Measurements from ENCODE around the gene IL12RB1.
A peak's percentile ranks its signal among the peaks of the same experiment; 100 is the strongest.

IL12RB1 gene

DNA sequence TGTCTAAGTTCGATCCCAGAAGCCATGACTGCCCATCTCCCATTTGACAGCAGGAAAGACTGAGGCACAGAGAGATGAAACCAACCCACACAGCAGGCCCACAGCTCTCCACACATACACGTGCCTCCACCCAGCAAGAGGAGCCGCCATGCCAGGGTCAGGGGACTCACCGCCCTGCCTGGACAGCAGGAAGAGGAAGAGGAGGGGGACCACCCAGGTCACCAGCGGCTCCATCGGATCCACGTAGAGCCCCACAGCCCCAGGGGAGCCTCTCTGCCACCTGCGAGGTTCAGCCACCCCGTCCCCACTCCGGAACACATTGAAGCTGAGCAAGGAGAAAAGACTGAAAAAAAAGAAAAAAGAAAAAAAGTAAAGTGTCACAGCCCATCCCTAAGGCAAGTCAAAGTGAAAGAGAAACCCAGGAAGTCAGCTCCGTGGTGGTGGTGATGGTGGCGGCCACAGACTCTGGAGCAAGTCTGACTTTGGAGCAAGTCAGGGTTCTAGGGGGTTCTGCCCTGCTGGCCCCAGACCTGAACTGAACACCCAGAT is at the start of gene IL12RB1:
Gene IL12RB1 (minus strand): TSS at position 345 of the 549 bp plus-strand sequence. CDS start 111 bp downstream, at position 234.
- H3K27ac ChIP-seq: no peak within 1 kb of the TSS
- TF ChIP-seq ZFX (IDR thresholded peaks at IDR 0.05; ENCODE audit: borderline replicate concordance): no peak
- TF ChIP-seq, protein P1, sequence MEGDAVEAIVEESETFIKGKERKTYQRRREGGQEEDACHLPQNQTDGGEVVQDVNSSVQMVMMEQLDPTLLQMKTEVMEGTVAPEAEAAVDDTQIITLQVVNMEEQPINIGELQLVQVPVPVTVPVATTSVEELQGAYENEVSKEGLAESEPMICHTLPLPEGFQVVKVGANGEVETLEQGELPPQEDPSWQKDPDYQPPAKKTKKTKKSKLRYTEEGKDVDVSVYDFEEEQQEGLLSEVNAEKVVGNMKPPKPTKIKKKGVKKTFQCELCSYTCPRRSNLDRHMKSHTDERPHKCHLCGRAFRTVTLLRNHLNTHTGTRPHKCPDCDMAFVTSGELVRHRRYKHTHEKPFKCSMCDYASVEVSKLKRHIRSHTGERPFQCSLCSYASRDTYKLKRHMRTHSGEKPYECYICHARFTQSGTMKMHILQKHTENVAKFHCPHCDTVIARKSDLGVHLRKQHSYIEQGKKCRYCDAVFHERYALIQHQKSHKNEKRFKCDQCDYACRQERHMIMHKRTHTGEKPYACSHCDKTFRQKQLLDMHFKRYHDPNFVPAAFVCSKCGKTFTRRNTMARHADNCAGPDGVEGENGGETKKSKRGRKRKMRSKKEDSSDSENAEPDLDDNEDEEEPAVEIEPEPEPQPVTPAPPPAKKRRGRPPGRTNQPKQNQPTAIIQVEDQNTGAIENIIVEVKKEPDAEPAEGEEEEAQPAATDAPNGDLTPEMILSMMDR (IDR thresholded peaks at IDR 0.05): no peak

DNA sequence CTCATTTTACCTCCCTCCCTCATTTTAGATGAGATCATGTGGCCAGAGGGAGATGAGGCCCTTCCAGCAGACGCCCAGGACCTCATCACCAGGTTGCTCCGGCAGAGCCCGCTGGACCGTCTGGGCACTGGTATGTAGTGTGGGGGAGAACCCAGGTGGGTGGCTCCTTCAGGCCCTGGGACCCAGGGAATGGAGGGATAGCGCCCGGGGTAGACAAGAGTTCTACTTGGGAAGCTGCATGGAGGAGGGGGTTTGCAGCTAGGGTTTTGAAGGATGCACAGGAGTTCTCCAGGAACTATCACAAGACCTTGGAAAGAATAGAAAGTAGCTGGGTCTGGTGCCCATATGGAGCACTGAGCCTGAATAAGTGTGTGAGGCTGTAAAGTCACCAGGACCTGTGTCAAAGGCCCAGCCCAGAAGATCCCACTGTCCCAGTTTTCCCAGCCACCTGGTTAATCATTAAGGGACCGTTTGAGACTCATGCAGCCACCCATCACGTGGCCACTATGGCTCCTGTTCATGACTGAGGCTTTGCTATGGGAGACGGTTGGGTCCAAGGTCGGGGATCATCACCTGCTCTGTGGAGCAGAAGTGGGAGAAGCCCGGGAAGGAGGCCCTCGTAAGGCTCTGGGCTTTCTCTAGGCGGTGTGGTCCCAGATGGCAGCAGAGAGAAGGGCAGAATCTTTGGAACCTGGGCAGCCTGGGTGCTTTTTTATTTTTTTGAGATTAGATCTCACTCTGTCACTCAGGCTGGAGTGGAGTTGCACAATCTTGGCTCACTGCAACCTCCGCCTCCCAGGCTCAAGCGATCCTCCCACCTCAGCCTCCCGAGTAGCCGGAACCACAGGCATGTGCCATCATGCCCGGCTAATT is 49.2 kb upstream of the IL12RB1 start:
- TF ChIP-seq, protein P1 (IDR thresholded peaks at IDR 0.05): no peak
- TF ChIP-seq ZFX (IDR thresholded peaks at IDR 0.05; ENCODE audit: borderline replicate concordance): no peak
- H3K27ac ChIP-seq: peak overlapping the region; percentile 91

DNA sequence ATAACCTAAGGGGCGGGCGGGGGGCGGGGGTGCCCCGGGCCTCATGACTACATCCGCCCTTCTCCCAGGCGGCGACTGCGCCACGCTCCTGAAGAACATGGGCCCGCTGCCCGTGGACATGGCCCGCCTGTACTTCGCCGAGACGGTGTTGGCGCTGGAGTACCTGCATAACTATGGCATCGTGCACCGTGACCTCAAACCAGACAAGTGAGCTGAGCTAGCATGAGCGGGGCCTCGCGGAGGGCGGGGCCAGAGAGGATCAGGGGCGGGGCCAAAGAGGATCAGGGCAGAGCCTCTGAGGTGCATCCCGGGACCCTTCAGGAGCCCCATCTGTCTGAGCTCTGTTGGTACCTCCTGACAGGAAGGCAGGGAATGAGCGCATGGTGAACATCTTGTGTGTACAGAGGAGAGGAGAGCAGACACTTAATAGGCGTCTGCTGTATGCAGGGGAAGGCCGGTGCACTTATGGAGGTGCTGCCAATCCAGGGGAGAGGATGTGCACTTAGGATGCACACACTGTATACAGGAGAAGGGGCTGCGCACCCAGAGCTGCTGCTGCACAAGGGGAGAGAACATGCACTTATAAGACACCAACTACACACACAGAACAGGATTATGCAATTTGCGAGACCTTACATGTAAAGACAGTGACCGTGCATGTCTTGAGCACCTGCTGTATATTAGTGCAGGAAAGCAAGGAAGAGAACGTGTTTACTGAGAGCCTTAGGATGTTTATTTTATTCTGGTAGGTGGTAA is 45.3 kb upstream of the IL12RB1 start:
- no peak overlapping the region for H3K27ac ChIP-seq
- TF ChIP-seq ZFX (IDR thresholded peaks at IDR 0.05; ENCODE audit: borderline replicate concordance): no peak
- TF ChIP-seq, protein P1 (IDR thresholded peaks at IDR 0.05): no peak

DNA sequence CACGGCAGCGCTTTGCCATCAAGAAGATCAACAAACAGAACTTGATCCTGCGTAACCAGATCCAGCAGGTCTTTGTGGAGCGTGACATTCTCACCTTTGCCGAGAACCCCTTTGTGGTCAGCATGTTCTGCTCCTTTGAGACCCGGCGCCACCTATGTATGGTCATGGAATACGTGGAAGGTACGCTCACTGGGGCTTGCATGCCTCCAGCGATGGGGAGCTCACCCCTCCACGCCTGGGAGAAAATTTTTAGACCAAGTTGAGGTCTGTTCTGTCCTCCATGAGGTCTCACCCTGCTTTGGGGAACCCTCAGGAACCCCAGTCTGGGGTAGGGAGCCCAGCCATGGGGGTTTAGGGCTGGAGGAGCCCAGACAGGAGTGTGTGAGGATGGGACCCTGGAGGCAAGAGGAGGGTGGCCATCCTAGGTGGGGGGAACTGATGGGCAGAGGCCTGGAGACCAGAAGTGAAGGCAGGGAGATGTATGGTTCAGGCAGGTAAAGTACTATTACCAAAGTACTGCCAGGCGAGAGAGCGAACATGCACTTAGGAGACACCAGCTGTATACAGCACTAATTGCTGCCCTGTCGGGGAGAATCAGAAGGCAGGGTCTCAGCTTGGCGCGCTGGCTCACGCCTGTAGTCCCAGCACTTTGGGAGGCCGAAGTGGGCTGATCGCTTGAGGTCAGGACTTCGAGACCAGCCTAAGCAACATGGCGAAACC is 43.9 kb upstream of the IL12RB1 start:
- TF ChIP-seq, protein P1 (IDR thresholded peaks at IDR 0.05): no peak
- TF ChIP-seq ZFX (IDR thresholded peaks at IDR 0.05; ENCODE audit: borderline replicate concordance): no peak
- H3K27ac ChIP-seq: no peak overlapping the region

DNA sequence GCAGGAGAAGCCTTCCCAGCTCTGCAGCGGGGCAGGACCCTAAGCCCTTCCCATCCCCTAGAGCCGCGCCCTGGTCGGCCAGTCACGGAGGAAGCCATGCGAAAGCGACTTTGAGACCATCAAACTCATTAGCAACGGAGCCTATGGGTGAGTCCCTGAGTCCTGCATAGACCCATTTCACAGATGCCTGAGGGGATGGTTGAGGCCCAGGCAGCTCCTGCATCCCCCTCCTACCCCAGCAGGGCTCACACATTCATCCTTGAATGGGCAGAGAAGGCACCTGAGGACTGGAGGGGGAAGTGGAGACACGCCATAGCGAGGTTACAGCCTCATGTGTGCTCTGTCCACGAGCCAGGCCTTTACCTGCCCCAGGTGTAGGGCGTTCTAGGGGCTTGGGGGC is 42.1 kb upstream of the IL12RB1 start:
- no peak for TF ChIP-seq ZFX (IDR thresholded peaks at IDR 0.05; ENCODE audit: borderline replicate concordance)
- TF ChIP-seq, protein P1 (IDR thresholded peaks at IDR 0.05): no peak
- H3K27ac ChIP-seq: no peak overlapping the region

DNA sequence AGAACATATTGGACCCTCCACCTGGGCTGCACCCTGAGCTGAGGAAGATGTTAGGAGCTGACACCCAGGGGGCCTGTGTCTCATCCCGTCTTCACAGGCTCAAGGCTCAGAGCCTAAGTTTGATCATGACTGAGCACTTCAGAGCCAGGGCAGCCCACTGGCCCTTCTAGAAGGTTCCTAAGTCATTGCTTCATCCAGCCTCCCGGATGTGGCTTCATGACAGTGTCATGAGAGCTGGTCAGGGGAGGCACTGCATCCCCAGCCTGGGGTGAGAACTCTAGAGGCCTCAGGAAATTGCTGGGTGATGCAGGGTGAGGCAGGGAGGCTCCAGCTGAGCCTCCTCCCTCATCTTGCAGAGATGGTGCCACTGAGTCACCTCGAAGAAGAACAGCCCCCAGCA is 41.3 kb upstream of the IL12RB1 start:
- no peak overlapping the region for H3K27ac ChIP-seq
- no peak for TF ChIP-seq ZFX (IDR thresholded peaks at IDR 0.05; ENCODE audit: borderline replicate concordance)
- TF ChIP-seq, protein P1 (IDR thresholded peaks at IDR 0.05): no peak

Measured in 22Rv1 (cell line).